Kidney (tissue), 14 donors: ENCODE results near the gene CA5A. TPM values are rescaled to one million over a fixed set of nuclear protein-coding genes. Genes with fewer than 3 reads are reported as not detected.
"Not testable (repeated sequence)": the region's sequence is repeated elsewhere in the genome, so short reads cannot be mapped to it uniquely, and the experiment has no call there.

Experiments
- DNase-seq, 5 donors: peaks; one replicate each; pipeline ENCODE4 v3.0.0-alpha.2; 2013 to 2020
- FAIRE-seq: peaks from 2 replicates; lab custom pipeline; 2012; peaks lifted over from hg19 to GRCh38; lab: Jason Lieb, UNC
- H3K27ac ChIP-seq, 2 donors: one replicate each; pipeline ENCODE4 v1.7.0; 2013; ENCODE audit warnings: low read depth in 2 of 2, low read length in 2 of 2, inconsistent platforms in 1 of 2
- H3K27me3 ChIP-seq: one replicate; pipeline ENCODE4 v1.7.1; 2013; ENCODE audit warnings: low read length, inconsistent platforms; ENCODE audit not compliant: control insufficient read depth, insufficient read depth
- H3K36me3 ChIP-seq, 3 donors: one replicate each; pipeline versions ENCODE4 v1.7.0 to v1.7.1; 2013; ENCODE audit warnings: low read length in 3 of 3, control low read depth in 1 of 3, inconsistent platforms in 1 of 3; ENCODE audit not compliant: insufficient read depth in 3 of 3, control insufficient read depth in 2 of 3
- H3K4me1 ChIP-seq, 3 donors: one replicate each; pipeline versions ENCODE4 v1.7.0 to v1.7.1; 2013; ENCODE audit warnings: low read length in 3 of 3, inconsistent platforms in 1 of 3, low read depth in 1 of 3; ENCODE audit not compliant: control insufficient read depth in 2 of 3, insufficient read depth in 2 of 3
- H3K4me3 ChIP-seq, 3 donors: one replicate each; pipeline versions ENCODE4 v1.7.0 to v1.8.1; 2013; ENCODE audit warnings: low read length in 3 of 3, control low read depth in 1 of 3, inconsistent platforms in 1 of 3
- H3K9ac ChIP-seq, 3 donors: one replicate each; pipeline versions ENCODE4 v1.7.0 to v1.7.1; 2013; ENCODE audit warnings: low read length in 3 of 3, control low read depth in 1 of 3, inconsistent platforms in 1 of 3
- H3K9me3 ChIP-seq, 3 donors: one replicate each; pipeline versions ENCODE4 v1.7.0 to v1.7.1; 2013; ENCODE audit warnings: low read length in 3 of 3, control low read depth in 1 of 3, inconsistent platforms in 1 of 3; ENCODE audit not compliant: control insufficient read depth in 2 of 3, insufficient read depth in 1 of 3
- intact Hi-C: fragments of 100-400 bp; cut with DNase I; formaldehyde crosslinking; loops from one replicate; pipeline ENCODE4 v1.11.1; 2022
- polyA plus RNA-seq: library from polyadenylated mRNA; stranded (reverse); fragments of 350-450 nt; fragmentation: Illumina TruSeq; extraction: RNeasy Lipid Tissue Mini Kit (QIAGEN cat#74804); gene quantifications from one replicate; pipeline ENCODE4 v1.2.3, GENCODE V29; 2014; ENCODE audit warnings: low read depth, low replicate concordance; ENCODE audit not compliant: insufficient read depth
- total RNA-seq: library from RNA; stranded (reverse); fragmentation: NEBNext Ultra II Directional; extraction: Animal tissue kit (Norgen Biotek cat#: 25700); gene quantifications from one replicate; pipeline ENCODE4 v1.2.1, GENCODE V29; 2021
- TF ChIP-seq, protein P1 (sequence below): IDR thresholded peaks from 3 replicates; pipeline ENCODE4 v1.5.1; 2012; ENCODE audit warnings: mild to moderate bottlenecking, moderate library complexity, borderline replicate concordance; ENCODE audit not compliant: insufficient read depth; ENCODE audit errors: extremely low read depth
- donor health status: control.
- donor health status: control.
- donor health status: control.
- donor health status: control.
- donor health status: control.
- donor health status: DM: yes; HTN: yes; CAD: no.
- donor health status: Normal renal cell carcinoma (clear cell type).

CA5A gene
- total and polyA plus RNA-seq, 2 donors from 2014 or later = not detected

DNA sequence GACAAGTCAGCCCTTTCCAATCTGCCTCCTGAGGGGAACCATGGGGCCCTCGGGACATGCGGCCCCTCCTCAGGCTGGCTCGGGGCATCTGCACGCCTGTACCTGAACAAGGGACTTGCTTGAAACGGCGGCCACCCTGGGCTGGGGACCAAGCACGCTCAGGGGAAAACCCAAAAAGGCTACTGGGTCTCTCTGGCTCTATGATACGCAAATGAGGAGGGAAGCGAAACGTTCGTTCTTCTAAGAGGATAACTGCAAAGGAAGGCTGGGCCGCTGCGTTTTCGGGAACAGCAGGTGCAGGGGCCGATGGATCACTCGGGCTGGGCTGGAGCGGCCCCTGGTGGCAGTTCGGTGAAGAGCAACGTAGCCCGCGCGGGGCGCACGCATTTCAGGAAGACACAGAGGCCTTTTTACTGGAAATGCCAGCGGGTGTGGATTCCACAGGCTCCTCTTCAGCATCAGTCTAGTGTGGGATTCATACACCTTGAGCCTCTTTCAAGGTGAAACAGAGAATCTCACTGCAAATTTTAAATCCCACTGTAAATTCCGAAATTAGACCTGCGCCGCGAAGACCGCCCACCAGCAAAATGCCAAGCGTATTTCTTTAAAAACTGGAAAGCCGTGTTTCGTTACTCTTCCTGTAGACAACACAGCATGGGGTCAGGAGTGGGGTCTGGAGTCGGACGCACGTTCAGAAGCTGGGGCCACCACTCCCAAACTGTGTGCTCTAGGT lies 27.0 kb downstream of the CA5A start:
- H3K4me1 ChIP-seq, FAIRE-seq, H3K9ac ChIP-seq, H3K36me3 ChIP-seq, H3K27me3 ChIP-seq, intact Hi-C loops, H3K4me3 ChIP-seq, H3K27ac ChIP-seq, H3K9me3 ChIP-seq: not testable (repeated sequence)
- TF ChIP-seq, protein P1, sequence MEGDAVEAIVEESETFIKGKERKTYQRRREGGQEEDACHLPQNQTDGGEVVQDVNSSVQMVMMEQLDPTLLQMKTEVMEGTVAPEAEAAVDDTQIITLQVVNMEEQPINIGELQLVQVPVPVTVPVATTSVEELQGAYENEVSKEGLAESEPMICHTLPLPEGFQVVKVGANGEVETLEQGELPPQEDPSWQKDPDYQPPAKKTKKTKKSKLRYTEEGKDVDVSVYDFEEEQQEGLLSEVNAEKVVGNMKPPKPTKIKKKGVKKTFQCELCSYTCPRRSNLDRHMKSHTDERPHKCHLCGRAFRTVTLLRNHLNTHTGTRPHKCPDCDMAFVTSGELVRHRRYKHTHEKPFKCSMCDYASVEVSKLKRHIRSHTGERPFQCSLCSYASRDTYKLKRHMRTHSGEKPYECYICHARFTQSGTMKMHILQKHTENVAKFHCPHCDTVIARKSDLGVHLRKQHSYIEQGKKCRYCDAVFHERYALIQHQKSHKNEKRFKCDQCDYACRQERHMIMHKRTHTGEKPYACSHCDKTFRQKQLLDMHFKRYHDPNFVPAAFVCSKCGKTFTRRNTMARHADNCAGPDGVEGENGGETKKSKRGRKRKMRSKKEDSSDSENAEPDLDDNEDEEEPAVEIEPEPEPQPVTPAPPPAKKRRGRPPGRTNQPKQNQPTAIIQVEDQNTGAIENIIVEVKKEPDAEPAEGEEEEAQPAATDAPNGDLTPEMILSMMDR = peak; percentile 78
- peak in 4 of 5 donors; percentile 56 to 75 (median 72) for DNase-seq

DNA sequence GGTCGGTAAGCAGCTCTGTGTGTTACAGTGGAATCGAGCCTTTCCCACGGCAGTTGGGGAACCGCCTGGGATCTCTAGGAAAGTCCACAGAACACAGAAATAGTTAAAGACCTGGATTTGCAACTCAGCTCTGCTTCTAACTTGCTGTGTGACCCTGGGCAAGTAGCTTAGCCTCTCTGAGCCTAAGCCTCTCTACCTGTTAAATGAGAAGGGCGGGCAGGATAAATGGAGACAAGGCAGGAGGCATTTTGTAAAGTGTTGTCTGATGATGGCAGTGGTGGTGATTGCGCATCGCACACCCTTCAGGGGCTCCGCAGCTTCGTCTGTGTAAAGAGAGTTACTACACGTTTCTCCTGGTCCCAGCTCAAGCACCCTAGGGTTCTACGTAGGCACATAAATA lies 28.2 kb downstream of the CA5A start:
- H3K27me3 ChIP-seq, H3K27ac ChIP-seq, H3K36me3 ChIP-seq, DNase-seq, H3K9me3 ChIP-seq, intact Hi-C loops, H3K9ac ChIP-seq, H3K4me3 ChIP-seq, FAIRE-seq, H3K4me1 ChIP-seq: not testable (repeated sequence)

DNA sequence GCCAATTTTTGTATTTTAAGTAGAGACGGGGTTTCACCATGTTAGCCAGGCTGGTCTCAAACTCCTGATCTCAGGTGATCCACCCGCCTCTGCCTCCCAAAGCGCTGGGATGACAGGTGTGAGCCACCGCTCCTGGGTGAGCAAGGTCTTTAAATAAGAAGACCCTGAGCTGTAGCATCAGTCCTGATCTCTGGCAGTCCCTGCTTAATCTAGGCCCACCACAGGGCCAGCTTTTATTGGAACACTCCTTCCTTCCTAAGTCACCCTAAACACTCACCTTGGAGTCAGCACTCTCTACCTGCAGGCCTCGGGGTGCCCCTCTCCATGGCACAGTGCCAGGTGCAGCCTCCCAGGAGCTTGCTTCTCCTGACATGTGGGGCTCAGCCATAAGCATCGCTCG lies 30.8 kb downstream of the CA5A start:
- H3K36me3 ChIP-seq, H3K9ac ChIP-seq, H3K4me1 ChIP-seq, H3K27ac ChIP-seq, H3K9me3 ChIP-seq, H3K4me3 ChIP-seq, intact Hi-C loops, H3K27me3 ChIP-seq, DNase-seq, FAIRE-seq: not testable (repeated sequence)

DNA sequence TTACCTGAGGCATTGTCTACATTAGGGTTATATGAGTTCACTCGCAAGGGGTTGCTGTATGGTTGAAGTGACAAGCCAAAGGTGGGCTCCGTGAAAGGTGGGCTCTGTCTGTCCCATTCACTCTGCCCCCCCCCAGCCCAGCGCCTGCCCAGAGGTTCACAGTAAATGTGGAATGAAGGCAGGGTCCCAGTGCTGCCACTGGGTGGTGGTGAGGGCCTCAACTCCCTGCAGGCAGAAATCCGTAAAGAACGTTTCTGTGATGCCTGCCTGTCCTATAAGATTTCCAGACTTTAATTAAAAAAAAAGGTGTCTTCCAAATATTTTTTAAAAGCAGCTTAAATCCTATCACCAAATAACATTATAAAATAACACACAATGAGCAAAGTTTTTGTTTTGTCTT lies 31.4 kb downstream of the CA5A start:
- H3K4me3 ChIP-seq, H3K4me1 ChIP-seq, H3K9me3 ChIP-seq, H3K9ac ChIP-seq, intact Hi-C loops, H3K27ac ChIP-seq, FAIRE-seq, DNase-seq, H3K36me3 ChIP-seq, H3K27me3 ChIP-seq: not testable (repeated sequence)

- not testable (repeated sequence) for FAIRE-seq
These were observed 35.8 kb downstream of the CA5A start for GRCh38 chr16:87900489-87900888.

More at GRCh38 chr16:87900489-87900888, 35.8 kb downstream of the CA5A start:
- H3K4me3 ChIP-seq, H3K4me1 ChIP-seq, H3K27ac ChIP-seq, DNase-seq, H3K9me3 ChIP-seq, H3K9ac ChIP-seq, H3K27me3 ChIP-seq, intact Hi-C loops, H3K36me3 ChIP-seq: not testable (repeated sequence)
